Left cardiac atrium (tissue), 4 donors: ENCODE measurements around the gene DMPK. TPM values are rescaled to one million over a fixed set of nuclear protein-coding genes. Genes with fewer than 3 reads are reported as not detected.

Experiments used
- ATAC-seq, 2 donors: fragments of 200-7000 bp; cut with Tn5 transposase; one replicate each; pipeline ENCODE4 v1.9.1; 2020; ENCODE audit warnings: mild to moderate bottlenecking in 2 of 2, moderate library complexity in 2 of 2
- DNase-seq: peaks from one replicate; pipeline ENCODE4 v3.0.0-alpha.2; 2020
- intact Hi-C, 2 donors: fragments of 100-400 bp; cut with DNase I; formaldehyde crosslinking; loops; one replicate each; pipeline versions ENCODE4 v1.14.1 to v1.15.1; 2022 to 2023
- total RNA-seq, 2 donors: library from RNA; stranded (reverse); fragmentation: NEBNext Ultra II Directional; extraction: Animal tissue kit (Norgen Biotek cat#: 25700); gene quantifications; one replicate each; pipeline ENCODE4 v1.2.1, GENCODE V29; 2021
- donor health status: DM: no; HTN: yes; CAD: no.
- donor health status: DM: no; HTN: yes; CAD: no; lungs with severe emphysema.
- donor health status: DM: yes; HTN: yes; CAD: no.
- donor health status: Dilated cardiomyopathy.

Gene DMPK
- total RNA-seq, 2 donors from 2014 or later = 200 to 241 TPM

DNA sequence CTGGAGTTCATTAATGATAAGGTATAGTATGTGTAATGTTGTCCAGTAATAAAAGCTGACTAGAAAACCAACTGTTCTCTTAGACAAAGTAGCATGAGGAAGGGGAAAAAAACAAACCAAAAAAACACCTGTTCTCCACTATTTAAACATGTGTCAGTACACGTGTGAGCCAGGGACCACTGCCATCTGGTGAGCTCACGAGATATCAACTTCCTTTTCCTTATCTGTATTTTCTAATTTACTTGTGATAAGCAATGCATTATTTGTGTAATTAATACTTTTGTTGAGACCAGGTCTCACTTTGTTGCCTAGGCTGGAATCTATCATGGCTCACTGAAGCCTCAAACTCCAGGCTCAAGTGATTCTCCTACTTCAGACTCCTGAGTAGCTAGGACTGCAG lies 8.9 kb downstream of the DMPK start:
- ATAC-seq (no peak), DNase-seq (no peak)
- intact Hi-C loops = no loop called here

- intact Hi-C loops = no loop called here
- ATAC-seq (no peak), DNase-seq (no peak)
Measured at GRCh38 chr19:45772912-45773311, 9.4 kb downstream of the DMPK start.

DNA sequence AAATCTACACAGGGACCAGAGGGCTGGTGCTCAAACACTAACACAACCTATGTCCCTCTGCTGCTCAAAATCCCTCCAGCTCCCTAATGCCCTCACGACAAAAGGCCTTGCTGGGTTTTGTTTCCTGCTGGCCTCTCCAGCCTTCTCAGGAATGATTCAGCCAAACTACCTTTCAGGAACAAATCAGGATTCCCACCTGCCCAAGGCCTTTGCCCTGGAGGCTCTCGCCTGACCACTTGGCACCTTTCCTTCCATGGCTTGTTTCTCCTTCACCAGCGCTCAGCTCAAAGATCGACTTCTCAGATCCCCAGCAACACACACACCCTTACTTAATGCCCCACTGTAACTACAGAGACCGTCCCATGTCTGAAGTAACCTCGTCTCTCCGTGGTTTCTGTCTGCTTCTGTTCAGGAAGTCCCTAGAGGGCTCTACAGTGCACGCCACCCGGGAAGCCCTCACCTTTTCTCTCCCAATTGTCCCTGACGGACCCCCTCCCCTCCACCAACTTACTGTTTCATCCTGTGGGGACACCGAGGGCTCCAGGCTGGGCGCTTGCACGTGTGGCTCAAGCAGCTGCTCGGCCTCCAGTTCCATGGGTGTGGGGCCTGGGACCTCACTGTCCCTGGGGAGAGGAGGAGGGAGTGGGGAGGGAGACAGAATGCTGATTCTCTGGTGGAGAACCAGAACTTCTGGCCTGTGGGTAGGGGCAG lies 10.0 kb downstream of the DMPK start:
- intact Hi-C loops = no loop called here
- ATAC-seq (no peak), DNase-seq (no peak)

DNA sequence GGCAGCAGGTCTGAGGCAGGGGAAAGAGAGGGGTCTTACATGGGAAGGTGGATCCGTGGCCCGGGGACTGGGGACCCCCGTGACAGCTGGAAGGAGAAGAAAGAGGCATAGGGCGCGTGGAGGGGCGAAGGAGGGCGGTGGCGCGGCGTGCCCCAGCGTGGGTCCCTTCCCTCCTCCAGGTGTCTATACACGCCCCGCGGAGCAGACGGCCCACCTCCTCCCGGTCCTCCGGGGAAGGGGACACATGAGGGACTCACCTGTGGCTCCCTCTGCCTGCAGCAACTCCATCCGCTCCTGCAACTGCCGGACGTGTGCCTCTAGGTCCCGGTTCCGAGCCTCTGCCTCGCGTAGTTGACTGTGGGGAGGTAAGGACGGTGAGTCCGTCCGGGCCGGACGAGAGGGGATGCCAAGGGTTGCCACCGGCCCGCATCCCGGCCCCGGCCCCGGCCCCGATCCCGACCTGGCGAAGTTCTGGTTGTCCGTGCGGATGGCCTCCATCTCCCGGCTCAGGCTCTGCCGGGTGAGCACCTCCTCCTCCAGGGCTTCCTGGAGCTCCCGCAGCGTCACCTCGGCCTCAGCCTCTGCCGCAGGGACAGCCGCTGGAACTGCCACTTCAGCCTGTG lies 10.9 kb downstream of the DMPK start:
- intact Hi-C loops = no loop called here
- no peak for ATAC-seq
- peak; percentile 43 for DNase-seq

DNA sequence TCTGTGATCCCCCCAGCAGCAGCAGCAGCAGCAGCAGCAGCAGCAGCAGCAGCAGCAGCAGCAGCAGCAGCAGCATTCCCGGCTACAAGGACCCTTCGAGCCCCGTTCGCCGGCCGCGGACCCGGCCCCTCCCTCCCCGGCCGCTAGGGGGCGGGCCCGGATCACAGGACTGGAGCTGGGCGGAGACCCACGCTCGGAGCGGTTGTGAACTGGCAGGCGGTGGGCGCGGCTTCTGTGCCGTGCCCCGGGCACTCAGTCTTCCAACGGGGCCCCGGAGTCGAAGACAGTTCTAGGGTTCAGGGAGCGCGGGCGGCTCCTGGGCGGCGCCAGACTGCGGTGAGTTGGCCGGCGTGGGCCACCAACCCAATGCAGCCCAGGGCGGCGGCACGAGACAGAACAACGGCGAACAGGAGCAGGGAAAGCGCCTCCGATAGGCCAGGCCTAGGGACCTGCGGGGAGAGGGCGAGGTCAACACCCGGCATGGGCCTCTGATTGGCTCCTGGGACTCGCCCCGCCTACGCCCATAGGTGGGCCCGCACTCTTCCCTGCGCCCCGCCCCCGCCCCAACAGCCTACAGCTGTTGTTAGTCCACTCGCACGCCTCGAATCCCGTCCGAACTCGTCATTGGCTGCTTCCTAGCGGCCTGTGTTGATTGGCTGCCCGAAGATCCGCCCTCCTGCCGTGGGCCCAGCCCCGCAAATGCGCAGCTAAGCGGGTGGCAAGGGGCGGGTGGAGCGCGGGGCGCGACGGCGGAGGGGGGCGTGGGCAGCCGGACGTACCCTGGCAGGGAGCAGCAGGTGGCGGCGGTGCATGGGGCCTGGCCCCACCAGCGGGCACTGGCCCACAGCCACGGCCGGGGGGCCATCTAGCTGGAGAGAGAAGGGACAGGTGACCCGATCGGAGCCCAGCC lies 11.8 kb downstream of the DMPK start:
- intact Hi-C loops = no loop called here
- ATAC-seq (peak; percentile 66 to 77), DNase-seq (peak; percentile 98)

DNA sequence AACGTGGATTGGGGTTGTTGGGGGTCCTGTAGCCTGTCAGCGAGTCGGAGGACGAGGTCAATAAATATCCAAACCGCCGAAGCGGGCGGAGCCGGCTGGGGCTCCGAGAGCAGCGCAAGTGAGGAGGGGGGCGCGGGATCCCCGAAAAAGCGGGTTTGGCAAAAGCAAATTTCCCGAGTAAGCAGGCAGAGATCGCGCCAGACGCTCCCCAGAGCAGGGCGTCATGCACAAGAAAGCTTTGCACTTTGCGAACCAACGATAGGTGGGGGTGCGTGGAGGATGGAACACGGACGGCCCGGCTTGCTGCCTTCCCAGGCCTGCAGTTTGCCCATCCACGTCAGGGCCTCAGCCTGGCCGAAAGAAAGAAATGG lies 12.5 kb downstream of the DMPK start:
- intact Hi-C loops = loop anchor here (5.0 kb wide), 1 partner anchor 53 kb away; no protein-coding TSS in a partner anchor
- ATAC-seq = peak in 1 of 2 donors; percentile 0

DNA sequence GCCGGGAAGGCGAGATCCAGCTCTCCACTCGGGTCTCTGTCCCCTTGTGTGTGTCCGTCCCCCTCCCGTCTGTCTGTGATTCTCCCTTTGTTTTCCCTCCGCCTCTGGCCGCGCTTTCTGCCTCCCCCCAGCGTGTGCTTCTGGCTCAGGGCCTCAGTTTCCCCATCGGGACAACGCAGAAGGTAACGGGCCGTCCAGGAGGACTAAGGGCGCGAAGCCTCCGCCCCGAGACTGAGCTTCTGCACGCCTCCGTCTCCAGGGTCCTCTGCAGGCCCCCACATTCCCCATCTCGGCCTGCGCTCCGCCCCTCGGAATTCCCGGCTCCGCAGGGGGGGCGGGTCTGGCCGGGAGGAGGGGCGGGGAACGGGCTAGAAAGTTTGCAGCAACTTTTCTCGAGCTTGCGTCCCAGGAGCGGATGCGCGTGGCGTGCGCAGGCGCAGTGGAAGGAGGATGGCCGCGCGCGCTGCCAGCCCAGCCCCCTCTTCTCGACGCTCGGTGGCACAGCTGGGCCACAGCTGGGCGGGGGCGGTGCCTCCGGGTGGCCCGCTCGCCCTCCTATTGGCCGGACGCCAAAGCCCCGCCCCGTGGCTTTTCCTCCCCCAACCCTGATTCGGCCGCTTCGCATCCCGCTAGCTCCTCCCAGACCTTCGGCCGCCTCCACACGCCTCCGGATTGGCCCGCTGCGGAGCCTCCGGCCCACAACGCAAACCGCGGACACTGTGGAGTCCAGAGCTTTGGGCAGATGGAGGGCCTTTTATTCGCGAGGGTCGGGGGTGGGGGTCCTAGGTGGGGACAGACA lies 13.1 kb downstream of the DMPK start, which contains the start of gene SIX5:
SIX5 (minus strand) TSS at position 269 of the 799 bp plus-strand sequence. CDS start 408 bp downstream, outside the sequence.
- ATAC-seq (peak; percentile 58 to 71), DNase-seq (peak; percentile 98)
- intact Hi-C loops = loop anchor here (5.0 kb wide), 1 partner anchor 52 kb away; no protein-coding TSS in a partner anchor

More for the DNA sequence above, 12.5 kb downstream of the DMPK start:
- DNase-seq = peak; percentile 66

GRCh38 chr19:45768655-45768983 lies 13.7 kb downstream of the DMPK start:
- ATAC-seq (no peak), DNase-seq (no peak)
- intact Hi-C loops = loop anchor here (5.0 kb wide), 1 partner anchor 51 kb away; no protein-coding TSS in a partner anchor

DNA sequence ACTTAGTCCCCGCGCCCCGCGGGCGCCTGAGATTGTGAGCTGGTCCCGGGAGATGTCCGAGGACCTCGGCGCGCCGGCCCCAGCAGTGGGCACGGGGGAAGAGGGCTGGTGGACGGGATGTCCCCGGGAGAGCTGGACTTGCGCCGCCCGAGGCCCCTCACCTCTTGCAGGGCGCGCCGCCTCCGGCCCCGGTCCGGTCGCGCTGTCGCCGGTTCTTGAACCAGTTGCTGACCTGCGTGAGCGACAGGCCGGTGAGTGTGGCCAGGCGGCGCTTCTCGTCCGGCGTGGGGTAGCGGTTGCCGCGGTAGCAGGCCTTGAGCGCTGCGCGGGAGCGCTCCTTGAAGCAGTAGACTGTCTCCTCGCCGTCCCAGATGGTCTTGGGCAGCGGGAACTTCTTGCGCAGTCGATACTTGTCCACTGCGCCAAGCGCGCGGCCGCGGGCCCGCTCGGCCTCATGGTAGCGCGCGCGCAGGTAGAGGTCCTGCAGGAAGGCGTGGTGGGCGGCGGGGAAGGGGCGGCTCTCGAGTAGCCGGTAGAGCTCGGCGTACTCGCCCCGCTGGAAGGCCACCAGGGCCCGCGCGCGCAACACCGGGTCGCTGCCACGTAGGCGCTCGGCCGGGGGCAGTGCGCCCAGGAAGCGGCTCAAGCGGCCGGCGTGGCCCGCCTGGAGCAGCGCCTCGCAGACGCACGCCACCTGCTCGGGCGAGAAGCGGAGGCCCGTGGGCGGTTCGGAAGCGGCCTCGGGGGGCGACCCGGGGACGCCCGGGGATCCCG lies 14.2 kb downstream of the DMPK start:
- DNase-seq = peak; percentile 75
- peak; percentile 1 to 2 for ATAC-seq
- intact Hi-C loops = loop anchor here (5.0 kb wide), 1 partner anchor 51 kb away; no protein-coding TSS in a partner anchor

DNA sequence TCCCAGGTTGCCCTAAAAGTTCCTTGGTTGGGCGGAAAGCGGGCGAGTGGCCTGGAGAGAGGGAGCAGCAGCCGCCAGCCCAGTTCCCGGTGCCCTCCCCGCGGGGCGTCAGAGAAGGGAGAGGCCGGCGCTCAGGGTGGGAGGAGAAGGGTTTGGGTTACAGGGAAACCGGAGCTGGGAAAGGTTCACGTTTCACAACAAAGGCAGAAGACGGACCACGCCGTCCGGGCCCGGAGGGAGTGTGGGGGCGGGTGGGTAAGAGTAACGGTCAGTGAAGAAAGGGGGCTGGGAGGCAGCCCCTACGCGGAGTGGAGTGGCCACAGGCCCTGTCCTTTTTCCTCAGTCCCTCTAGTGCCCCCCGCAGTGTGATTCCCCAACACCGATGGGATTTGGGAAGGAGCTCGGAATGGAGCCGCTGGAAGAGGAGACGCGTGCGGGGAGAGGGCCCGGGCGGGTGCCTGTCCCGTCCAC lies 14.8 kb downstream of the DMPK start:
- intact Hi-C loops = loop anchor here (5.0 kb wide), 1 partner anchor 50 kb away; no protein-coding TSS in a partner anchor
- peak; percentile 4 to 6 for ATAC-seq
- DNase-seq = peak; percentile 81

- intact Hi-C loops = loop anchor here (5.0 kb wide), 1 partner anchor 50 kb away; no protein-coding TSS in a partner anchor
- no peak for ATAC-seq
- DNase-seq = peak; percentile 63
Measured at GRCh38 chr19:45766869-45767346, 15.4 kb downstream of the DMPK start.

DNA sequence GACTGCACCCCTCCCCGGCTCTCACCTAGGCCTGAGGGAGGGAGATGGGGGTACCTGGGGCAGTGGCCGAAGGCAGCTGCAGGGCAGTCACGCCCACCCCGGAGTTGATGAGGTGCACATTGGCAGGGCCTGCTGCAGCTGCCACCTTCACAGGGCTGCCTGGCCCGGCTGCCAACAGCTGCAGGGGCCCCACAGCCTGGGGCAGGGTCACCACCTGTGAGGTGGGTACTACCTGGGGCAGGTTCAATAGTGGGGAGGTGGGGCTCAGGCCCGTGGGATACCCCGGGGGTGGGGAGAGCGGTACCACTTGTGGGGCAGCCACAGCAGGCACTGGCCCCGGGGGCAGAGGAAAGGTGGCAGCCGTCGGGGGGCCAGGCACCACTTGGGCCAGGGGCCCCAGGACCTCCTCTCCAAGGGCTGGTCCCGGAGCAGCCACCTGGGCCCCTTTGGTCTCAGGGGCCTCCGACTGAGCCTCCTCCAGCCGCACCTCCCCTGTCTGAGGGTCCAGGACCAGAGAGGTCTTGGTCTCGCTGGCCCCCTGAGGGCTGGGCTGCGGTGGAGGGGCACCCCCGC lies 15.9 kb downstream of the DMPK start:
- ATAC-seq (no peak), DNase-seq (no peak)
- intact Hi-C loops = loop anchor here (5.0 kb wide), 1 partner anchor 49 kb away; no protein-coding TSS in a partner anchor

- ATAC-seq (no peak), DNase-seq (no peak)
- intact Hi-C loops = loop anchor here (5.0 kb wide), 1 partner anchor 48 kb away; no protein-coding TSS in a partner anchor
Measured at GRCh38 chr19:45765702-45766295, 16.5 kb downstream of the DMPK start.

GRCh38 chr19:45764945-45765701 lies 17.2 kb downstream of the DMPK start:
- DNase-seq = peak; percentile 66
- ATAC-seq = peak in 1 of 2 donors; percentile 0
- intact Hi-C loops = loop anchor here (5.0 kb wide), 1 partner anchor 48 kb away; no protein-coding TSS in a partner anchor

GRCh38 chr19:45764475-45764874 lies 17.8 kb downstream of the DMPK start:
- intact Hi-C loops = no loop called here
- ATAC-seq = no peak
- no peak for DNase-seq

- intact Hi-C loops = no loop called here
- no peak for DNase-seq
- ATAC-seq = no peak
Measured at GRCh38 chr19:45763691-45764294, 18.5 kb downstream of the DMPK start.
